Ammon's horn (tissue), 1 donor: Measurements from ENCODE around the gene TPM2.

Experiments used
- DNase-seq: peaks from one replicate; pipeline ENCODE4 v3.0.0-alpha.2; 2016; ENCODE audit warnings: low spot score

TPM2 gene

GRCh38 chr9:35679091-35679490, 10.6 kb downstream of the TPM2 start:
- DNase-seq, result no peak

- no peak for DNase-seq
Measured at GRCh38 chr9:35675732-35676392, 13.9 kb downstream of the TPM2 start.

- DNase-seq, result no peak
Measured at GRCh38 chr9:35675204-35675603, 14.5 kb downstream of the TPM2 start.

- DNase-seq, result no peak
Measured at GRCh38 chr9:35674025-35674361, 15.7 kb downstream of the TPM2 start.

GRCh38 chr9:35673132-35674024, 16.3 kb downstream of the TPM2 start, which contains the start of gene CA9:
CA9 (plus strand) TSS chr9:35673928; CDS start chr9:35673960, 32 bp downstream.
- DNase-seq, result peak; percentile 57

GRCh38 chr9:35669331-35670145, 20.2 kb downstream of the TPM2 start:
- DNase-seq, result no peak

- DNase-seq, result no peak
Measured at GRCh38 chr9:35667939-35668338, 21.8 kb downstream of the TPM2 start.

GRCh38 chr9:35666549-35666948, 23.2 kb downstream of the TPM2 start:
- no peak for DNase-seq

GRCh38 chr9:35666045-35666444, 23.7 kb downstream of the TPM2 start:
- DNase-seq, result no peak

- no peak for DNase-seq
Measured at GRCh38 chr9:35665471-35665818, 24.3 kb downstream of the TPM2 start.

GRCh38 chr9:35664531-35665470, 24.9 kb downstream of the TPM2 start, which contains the start of gene ARHGEF39:
ARHGEF39 (minus strand) TSS chr9:35665195; CDS start chr9:35665169, 26 bp downstream.
- DNase-seq, result peak; percentile 75

GRCh38 chr9:35662437-35662836, 27.3 kb downstream of the TPM2 start:
- DNase-seq, result no peak

GRCh38 chr9:35661756-35662350, 27.9 kb downstream of the TPM2 start:
- no peak for DNase-seq

- DNase-seq, result no peak
Measured at GRCh38 chr9:35660966-35661415, 28.7 kb downstream of the TPM2 start.

- DNase-seq, result no peak
Measured at GRCh38 chr9:35659340-35659739, 30.4 kb downstream of the TPM2 start.

- DNase-seq, result no peak
Measured at GRCh38 chr9:35658968-35659220, 30.8 kb downstream of the TPM2 start.

- peak; percentile 93 for DNase-seq
Measured at GRCh38 chr9:35658137-35658967, 31.4 kb downstream of the TPM2 start, which contains the start of gene CCDC107. CCDC107 (plus strand) TSS chr9:35658292; CDS start chr9:35658380, 88 bp downstream.

GRCh38 chr9:35657546-35658136, 32.1 kb downstream of the TPM2 start, which contains the start of gene RMRP:
RMRP (minus strand) TSS chr9:35658019.
- DNase-seq, result peak; percentile 99

- peak; percentile 57 for DNase-seq
Measured at GRCh38 chr9:35656831-35657545, 32.7 kb downstream of the TPM2 start.
